K562 (cell line): ENCODE measurements around the gene CCNB1. TPM values are rescaled to one million over a fixed set of nuclear protein-coding genes. Genes with fewer than 3 reads are reported as not detected.

Experiments used
- ATF7 ChIP-seq: fragments of 450-650 bp; IDR thresholded peaks from 2 replicates; pipeline ENCODE4 v1.7.1; 2014; ENCODE audit warnings: mild to moderate bottlenecking, moderate library complexity
- CBX1 ChIP-seq: sonication (generic); IDR thresholded peaks from 2 replicates; pipeline ENCODE4 v1.6.1; 2016; ENCODE audit warnings: antibody characterized with exemption, low read depth, mild to moderate bottlenecking
- DPF2 ChIP-seq: fragments of 450-650 bp; IDR thresholded peaks from 2 replicates; pipeline ENCODE4 v1.6.1; 2016
- ESRRA ChIP-seq: fragments of 450-650 bp; IDR thresholded peaks from 2 replicates; pipeline ENCODE4 v1.6.1; 2014; ENCODE audit warnings: low read depth, mild to moderate bottlenecking, moderate library complexity, borderline replicate concordance
- GATAD2A ChIP-seq: fragments of 450-650 bp; IDR thresholded peaks from 2 replicates; pipeline ENCODE4 v1.6.1; 2017
- NFATC3 ChIP-seq: fragments of 450-650 bp; IDR thresholded peaks from 2 replicates; pipeline ENCODE4 v1.6.1; 2017; ENCODE audit warnings: mild to moderate bottlenecking
- TAF7 ChIP-seq: fragments of 450-650 bp; IDR thresholded peaks from 2 replicates; pipeline ENCODE4 v1.6.1; 2016; ENCODE audit warnings: missing genetic modification characterization, missing compliant biosample characterization
- XRCC4 ChIP-seq: IDR thresholded peaks from one replicate; pipeline ENCODE4 v1.6.1; 2011; ENCODE audit not compliant: insufficient read depth, insufficient read length; ENCODE audit errors: extremely low read depth
- ZBTB12 ChIP-seq: fragments of 250-450 bp; sonication (Bioruptor Pico); IDR thresholded peaks from 2 replicates; pipeline ENCODE4 v1.4.0; 2020
- ZZZ3 ChIP-seq: fragments of 450-650 bp; IDR thresholded peaks from 2 replicates; pipeline ENCODE4 v1.6.1; 2016; ENCODE audit warnings: antibody characterized with exemption, mild to moderate bottlenecking, moderate library complexity
- polyA plus RNA-seq, 8 experiments: library from polyadenylated mRNA; depleted of rRNA in 4 of 8; stranded (reverse) in 5 of 8; unstranded in 3 of 8; fragments of >200 nt; fragmentation: Nextera tagmentation in 2 of 8; fragmentation: Illumina TruSeq in 1 of 8; extraction: Ambion mirVana in 2 of 8; extraction: Trizol in 1 of 8; gene quantifications; 2 replicates each; pipeline versions ENCODE4 v1.2.1 to v1.2.3, GENCODE V29; 2011 to 2014; ENCODE audit warnings: inconsistent platforms in 1 of 8, missing spikeins in 1 of 8
- total RNA-seq, 7 experiments: library from RNA; depleted of rRNA in 6 of 7; stranded (reverse); fragments of >200 nt in 6 of 7; fragmentation: Illumina TruSeq in 2 of 7; extraction: Trizol in 2 of 7; gene quantifications; 2 replicates each; pipeline versions ENCODE4 v1.2.1 to v1.2.3, GENCODE V29; 2011 to 2021; ENCODE audit warnings: low replicate concordance in 1 of 7
- TF ChIP-seq, protein P1 (sequence below), 2 experiments: fragments of 450-650 bp in 1 of 2; sonication (generic) in 1 of 2; formaldehyde crosslinking in 1 of 2; IDR thresholded peaks; 2 replicates each; pipeline versions ENCODE4 v1.7.1 to v1.9.0; 2016 to 2022; ENCODE audit warnings: inconsistent platforms in 1 of 2, mild to moderate bottlenecking in 1 of 2, missing genetic modification reagents in 1 of 2
- TF ChIP-seq, protein P2 (sequence below): sonication (generic); formaldehyde crosslinking; IDR thresholded peaks from 2 replicates; pipeline ENCODE4 v1.8.1; 2023; ENCODE audit warnings: mild to moderate bottlenecking, missing genetic modification reagents
- TF ChIP-seq, protein P3 (sequence below): sonication (generic); formaldehyde crosslinking; IDR thresholded peaks from 2 replicates; pipeline ENCODE4 v1.9.0; 2022; ENCODE audit warnings: mild to moderate bottlenecking, missing genetic modification reagents
- TF ChIP-seq, protein P4 (sequence below): fragments of 250-450 bp; sonication (Bioruptor Pico); IDR thresholded peaks from 2 replicates; pipeline ENCODE4 v1.9.0; 2021; ENCODE audit warnings: mild to moderate bottlenecking

Gene CCNB1
- total and polyA plus RNA-seq, 9 of the 15 experiments (the other 6 are each of a cell fraction or from before 2014, with no cell fraction given), result 165 to 679 (median 271) TPM

DNA sequence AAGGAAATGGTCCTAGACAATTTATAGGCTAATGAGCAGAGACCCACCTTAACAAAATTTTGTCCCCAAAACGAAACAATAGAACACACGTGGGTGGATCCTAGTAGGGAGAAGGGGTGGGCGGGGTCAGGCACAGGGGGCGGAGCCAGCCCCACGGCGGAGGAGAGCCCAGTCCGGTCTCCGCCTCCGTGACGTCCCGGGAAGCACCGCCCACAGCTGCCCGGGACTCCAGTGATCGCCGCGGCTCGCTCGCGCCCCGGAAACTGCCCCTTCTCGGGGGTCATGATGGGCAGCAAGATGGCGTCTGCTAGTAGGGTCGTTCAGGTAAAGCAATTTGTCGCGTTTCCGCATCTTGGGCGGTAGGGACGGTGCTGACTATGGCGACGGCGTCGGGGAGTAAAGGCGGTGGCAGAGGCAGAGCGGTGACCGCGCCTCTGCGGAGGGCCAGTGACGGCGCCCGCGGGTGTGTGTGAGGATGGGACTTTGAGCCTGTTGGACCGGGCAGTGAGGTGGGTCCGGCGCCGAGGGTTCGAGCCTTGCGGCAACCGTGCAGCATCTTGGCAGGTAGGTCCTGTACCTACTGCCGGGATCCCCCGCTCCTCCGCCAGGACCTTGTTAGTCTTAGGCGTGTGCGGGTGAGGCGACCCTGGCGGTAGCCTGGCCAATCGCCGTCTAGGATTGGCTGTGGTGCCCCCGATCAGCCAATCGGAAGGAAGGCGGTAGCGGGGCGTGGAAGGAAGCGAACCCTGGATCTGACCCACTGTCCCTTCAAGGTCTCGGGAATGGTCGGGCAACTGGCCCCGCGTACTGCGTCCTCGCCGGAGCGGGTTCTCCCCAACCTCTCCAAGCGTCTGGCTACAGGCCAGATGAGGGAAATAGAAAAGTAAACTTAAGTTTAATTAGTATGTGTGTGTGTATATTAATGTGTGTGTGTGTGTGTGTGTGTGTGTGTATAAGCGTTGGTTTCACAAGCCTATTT, 50.9 kb downstream of the CCNB1 start (continued):
- TF ChIP-seq, protein P1, sequence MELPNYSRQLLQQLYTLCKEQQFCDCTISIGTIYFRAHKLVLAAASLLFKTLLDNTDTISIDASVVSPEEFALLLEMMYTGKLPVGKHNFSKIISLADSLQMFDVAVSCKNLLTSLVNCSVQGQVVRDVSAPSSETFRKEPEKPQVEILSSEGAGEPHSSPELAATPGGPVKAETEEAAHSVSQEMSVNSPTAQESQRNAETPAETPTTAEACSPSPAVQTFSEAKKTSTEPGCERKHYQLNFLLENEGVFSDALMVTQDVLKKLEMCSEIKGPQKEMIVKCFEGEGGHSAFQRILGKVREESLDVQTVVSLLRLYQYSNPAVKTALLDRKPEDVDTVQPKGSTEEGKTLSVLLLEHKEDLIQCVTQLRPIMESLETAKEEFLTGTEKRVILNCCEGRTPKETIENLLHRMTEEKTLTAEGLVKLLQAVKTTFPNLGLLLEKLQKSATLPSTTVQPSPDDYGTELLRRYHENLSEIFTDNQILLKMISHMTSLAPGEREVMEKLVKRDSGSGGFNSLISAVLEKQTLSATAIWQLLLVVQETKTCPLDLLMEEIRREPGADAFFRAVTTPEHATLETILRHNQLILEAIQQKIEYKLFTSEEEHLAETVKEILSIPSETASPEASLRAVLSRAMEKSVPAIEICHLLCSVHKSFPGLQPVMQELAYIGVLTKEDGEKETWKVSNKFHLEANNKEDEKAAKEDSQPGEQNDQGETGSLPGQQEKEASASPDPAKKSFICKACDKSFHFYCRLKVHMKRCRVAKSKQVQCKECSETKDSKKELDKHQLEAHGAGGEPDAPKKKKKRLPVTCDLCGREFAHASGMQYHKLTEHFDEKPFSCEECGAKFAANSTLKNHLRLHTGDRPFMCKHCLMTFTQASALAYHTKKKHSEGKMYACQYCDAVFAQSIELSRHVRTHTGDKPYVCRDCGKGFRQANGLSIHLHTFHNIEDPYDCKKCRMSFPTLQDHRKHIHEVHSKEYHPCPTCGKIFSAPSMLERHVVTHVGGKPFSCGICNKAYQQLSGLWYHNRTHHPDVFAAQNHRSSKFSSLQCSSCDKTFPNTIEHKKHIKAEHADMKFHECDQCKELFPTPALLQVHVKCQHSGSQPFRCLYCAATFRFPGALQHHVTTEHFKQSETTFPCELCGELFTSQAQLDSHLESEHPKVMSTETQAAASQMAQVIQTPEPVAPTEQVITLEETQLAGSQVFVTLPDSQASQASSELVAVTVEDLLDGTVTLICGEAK (IDR thresholded peaks at IDR 0.05), result peak; percentile 45; the same call in 1 of the 2 replicates
- TF ChIP-seq, protein P1 (CRISPR knock-in tag; IDR thresholded peaks at IDR 0.05), result no peak
- TF ChIP-seq DPF2 (peak; percentile 29; the same call in 1 of the 2 replicates), GATAD2A (peak; percentile 41; the same call in 1 of the 2 replicates), ESRRA (peak; percentile 90), TAF7 (peak; percentile 82; the same call in 1 of the 2 replicates), ZZZ3 (0 out of 2 replicates have a peak, but pooled peaks have one; percentile 60), XRCC4 (no peak), CBX1 (no peak), NFATC3 (no peak), ZBTB12 (0 out of 2 replicates have a peak, but pooled peaks have one; percentile 17), ATF7 (peak; percentile 56; the same call in 1 of the 2 replicates)
- TF ChIP-seq, protein P2, sequence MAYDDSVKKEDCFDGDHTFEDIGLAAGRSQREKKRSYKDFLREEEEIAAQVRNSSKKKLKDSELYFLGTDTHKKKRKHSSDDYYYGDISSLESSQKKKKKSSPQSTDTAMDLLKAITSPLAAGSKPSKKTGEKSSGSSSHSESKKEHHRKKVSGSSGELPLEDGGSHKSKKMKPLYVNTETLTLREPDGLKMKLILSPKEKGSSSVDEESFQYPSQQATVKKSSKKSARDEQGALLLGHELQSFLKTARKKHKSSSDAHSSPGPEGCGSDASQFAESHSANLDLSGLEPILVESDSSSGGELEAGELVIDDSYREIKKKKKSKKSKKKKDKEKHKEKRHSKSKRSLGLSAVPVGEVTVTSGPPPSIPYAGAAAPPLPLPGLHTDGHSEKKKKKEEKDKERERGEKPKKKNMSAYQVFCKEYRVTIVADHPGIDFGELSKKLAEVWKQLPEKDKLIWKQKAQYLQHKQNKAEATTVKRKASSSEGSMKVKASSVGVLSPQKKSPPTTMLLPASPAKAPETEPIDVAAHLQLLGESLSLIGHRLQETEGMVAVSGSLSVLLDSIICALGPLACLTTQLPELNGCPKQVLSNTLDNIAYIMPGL (CRISPR knock-in tag), result peak; percentile 53; the same call in 1 of the 2 replicates
- TF ChIP-seq, protein P3, sequence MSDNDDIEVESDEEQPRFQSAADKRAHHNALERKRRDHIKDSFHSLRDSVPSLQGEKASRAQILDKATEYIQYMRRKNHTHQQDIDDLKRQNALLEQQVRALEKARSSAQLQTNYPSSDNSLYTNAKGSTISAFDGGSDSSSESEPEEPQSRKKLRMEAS (CRISPR knock-in tag), result peak; percentile 63
- TF ChIP-seq, protein P4, sequence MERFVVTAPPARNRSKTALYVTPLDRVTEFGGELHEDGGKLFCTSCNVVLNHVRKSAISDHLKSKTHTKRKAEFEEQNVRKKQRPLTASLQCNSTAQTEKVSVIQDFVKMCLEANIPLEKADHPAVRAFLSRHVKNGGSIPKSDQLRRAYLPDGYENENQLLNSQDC (CRISPR knock-in tag), result peak; percentile 26; the same call in 1 of the 2 replicates
